Measurements from ENCODE around the gene ZBTB8OS. TPM values are rescaled to one million over a fixed set of nuclear protein-coding genes. Genes with fewer than 3 reads are reported as not detected.

ZBTB8OS gene
- 29.3 and 35.4 TPM in 2 replicates for total RNA-seq

GRCh38 chr1:32650248-32650751 lies at the start of gene ZBTB8OS:
ZBTB8OS (minus strand) TSS chr1:32650550; CDS start chr1:32650529, 21 bp downstream.

GRCh38 chr1:32650752-32651460 lies 556 bp upstream of the ZBTB8OS start, which contains the start of gene RBBP4:
RBBP4 (plus strand) TSS chr1:32651208; CDS start chr1:32651307, 99 bp downstream.

Other genes with a start within 250 kb of the ZBTB8OS start
- under 0.01 TPM in 1 of 2 replicates, not detected in the other for gene ZBTB8B, start 185.5 kb downstream of the ZBTB8OS start, total RNA-seq
- 6.2 and 7.1 TPM in 2 replicates for gene ZBTB8A, start 111.1 kb downstream of the ZBTB8OS start, total RNA-seq
- 135 and 176 TPM in 2 replicates for gene RBBP4, start 658 bp upstream of the ZBTB8OS start, total RNA-seq
- 6.5 and 9.1 TPM in 2 replicates for gene SYNC, start 52.2 kb upstream of the ZBTB8OS start, total RNA-seq
- gene YARS1, start 166.8 kb upstream of the ZBTB8OS start, total RNA-seq: 125 and 161 TPM in 2 replicates
- 17.5 and 34.5 TPM in 2 replicates for gene S100PBP, start 167.1 kb upstream of the ZBTB8OS start, total RNA-seq
- gene FNDC5, start 220.4 kb upstream of the ZBTB8OS start, total RNA-seq: not detected in 2 replicates
- not detected in 2 replicates for gene HPCA, start 235.9 kb upstream of the ZBTB8OS start, total RNA-seq

Data from epithelial cell of umbilical artery (primary cell).